ENCODE measurements around the gene LONRF2. TPM values are rescaled to one million over a fixed set of nuclear protein-coding genes. Genes with fewer than 3 reads are reported as not detected.

Gene LONRF2
- total RNA-seq, 1 experiment from 2014 or later: not detected

DNA sequence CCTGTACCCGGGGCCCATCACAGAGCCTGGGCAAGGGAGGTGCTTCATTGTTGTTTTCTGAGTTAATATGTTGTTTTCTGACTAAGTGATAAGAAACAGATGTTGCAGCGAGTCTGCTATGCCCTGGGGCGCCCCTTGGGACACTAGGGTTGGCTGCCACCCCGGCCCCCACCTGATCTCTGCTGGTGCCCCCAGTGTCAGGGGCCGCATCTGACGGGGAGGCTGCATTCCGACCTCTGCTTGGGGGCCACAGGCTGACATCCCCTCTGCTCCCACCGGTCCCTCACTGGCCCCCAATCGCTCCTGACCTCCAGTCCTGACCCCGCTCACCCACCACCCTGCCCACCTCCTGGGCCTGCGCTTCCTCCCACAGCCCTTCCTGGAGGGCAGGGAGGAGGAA, 65.9 kb downstream of the LONRF2 start:
- H3K36me3 Mint-ChIP-seq (ENCODE audit: insufficient read depth, unreplicated experiment): no peaks in the 10 kb centered on the region
- ChIA-PET POLR2A (no interaction called here), CTCF (interaction anchor here (15.9 kb wide), 1 partner anchor 128 kb away, joined by 521 read pairs; no protein-coding TSS in a partner anchor)
- no peaks in the 10 kb centered on the region for H3K9me3 Mint-ChIP-seq (ENCODE audit: unreplicated experiment)
- TF ChIP-seq, protein P1, sequence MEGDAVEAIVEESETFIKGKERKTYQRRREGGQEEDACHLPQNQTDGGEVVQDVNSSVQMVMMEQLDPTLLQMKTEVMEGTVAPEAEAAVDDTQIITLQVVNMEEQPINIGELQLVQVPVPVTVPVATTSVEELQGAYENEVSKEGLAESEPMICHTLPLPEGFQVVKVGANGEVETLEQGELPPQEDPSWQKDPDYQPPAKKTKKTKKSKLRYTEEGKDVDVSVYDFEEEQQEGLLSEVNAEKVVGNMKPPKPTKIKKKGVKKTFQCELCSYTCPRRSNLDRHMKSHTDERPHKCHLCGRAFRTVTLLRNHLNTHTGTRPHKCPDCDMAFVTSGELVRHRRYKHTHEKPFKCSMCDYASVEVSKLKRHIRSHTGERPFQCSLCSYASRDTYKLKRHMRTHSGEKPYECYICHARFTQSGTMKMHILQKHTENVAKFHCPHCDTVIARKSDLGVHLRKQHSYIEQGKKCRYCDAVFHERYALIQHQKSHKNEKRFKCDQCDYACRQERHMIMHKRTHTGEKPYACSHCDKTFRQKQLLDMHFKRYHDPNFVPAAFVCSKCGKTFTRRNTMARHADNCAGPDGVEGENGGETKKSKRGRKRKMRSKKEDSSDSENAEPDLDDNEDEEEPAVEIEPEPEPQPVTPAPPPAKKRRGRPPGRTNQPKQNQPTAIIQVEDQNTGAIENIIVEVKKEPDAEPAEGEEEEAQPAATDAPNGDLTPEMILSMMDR (IDR thresholded peaks at IDR 0.05; ENCODE audit: unreplicated experiment): no peak
- BruUV-seq (replicated peaks): no TSS peak
- no peak for DNase-seq (ENCODE audit: unreplicated experiment)
- H3K27ac Mint-ChIP-seq (ENCODE audit: low read depth, unreplicated experiment): no peak overlapping the region
- intact Hi-C loops (cut with micrococcal nuclease): no loop called here
- H3K4me3 Mint-ChIP-seq (ENCODE audit: unreplicated experiment): no peak overlapping the region
- peaks cover 5% of the 10 kb centered on the region for H3K4me1 Mint-ChIP-seq (ENCODE audit: insufficient read depth, unreplicated experiment)
- no peaks in the 10 kb centered on the region for H3K27me3 Mint-ChIP-seq (ENCODE audit: insufficient read depth, unreplicated experiment)

DNA sequence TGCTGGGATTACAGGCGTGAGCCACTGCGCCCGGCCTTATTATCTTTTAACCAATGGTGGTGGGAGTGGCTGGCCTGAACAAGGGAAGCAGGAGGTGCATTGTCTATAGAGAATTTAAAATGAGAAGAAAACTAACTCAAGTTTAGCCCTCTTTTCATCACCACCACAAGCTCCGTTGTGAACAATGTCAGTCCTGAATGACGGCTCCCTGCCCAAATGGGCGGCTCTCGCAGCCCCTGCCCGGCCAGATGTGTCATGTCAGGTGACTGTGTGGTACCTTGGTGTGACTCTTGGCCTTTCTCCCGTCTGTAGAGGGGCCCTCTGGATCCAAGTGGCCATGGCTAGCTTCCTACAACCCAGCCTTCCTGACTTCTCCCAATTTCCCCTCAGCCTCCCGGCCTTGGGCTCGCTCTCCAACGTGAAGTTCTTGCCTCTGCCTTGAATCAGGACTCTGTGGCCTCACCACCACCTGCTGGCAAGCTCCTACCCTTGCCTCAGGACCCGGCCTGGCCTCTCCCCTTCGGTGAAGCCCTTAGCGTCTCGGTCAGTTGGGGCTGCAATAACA, 67.6 kb downstream of the LONRF2 start:
- Mint-ChIP-seq H3K36me3 (ENCODE audit: insufficient read depth, unreplicated experiment) (no peaks in the 10 kb centered on the region), H3K9me3 (ENCODE audit: unreplicated experiment) (no peaks in the 10 kb centered on the region), H3K4me3 (ENCODE audit: unreplicated experiment) (no peak overlapping the region), H3K4me1 (ENCODE audit: insufficient read depth, unreplicated experiment) (peaks cover 5% of the 10 kb centered on the region), H3K27me3 (ENCODE audit: insufficient read depth, unreplicated experiment) (peaks cover 7% of the 10 kb centered on the region), H3K27ac (ENCODE audit: low read depth, unreplicated experiment) (no peak overlapping the region)
- ChIA-PET POLR2A (interaction anchor here (0.6 kb wide), 1 partner anchor 14 kb away, joined by 3 read pairs; no protein-coding TSS in a partner anchor), CTCF (interaction anchor here (0.6 to 1.2 kb wide), 2 partner anchors 179 to 1114 kb away, joined by 3 to 4 read pairs; no protein-coding TSS in a partner anchor)
- no TSS peak for BruUV-seq (replicated peaks)
- TF ChIP-seq, protein P1 (IDR thresholded peaks at IDR 0.05; ENCODE audit: unreplicated experiment): no peak
- no peak for DNase-seq (ENCODE audit: unreplicated experiment)
- intact Hi-C loops (cut with micrococcal nuclease): no loop called here

DNA sequence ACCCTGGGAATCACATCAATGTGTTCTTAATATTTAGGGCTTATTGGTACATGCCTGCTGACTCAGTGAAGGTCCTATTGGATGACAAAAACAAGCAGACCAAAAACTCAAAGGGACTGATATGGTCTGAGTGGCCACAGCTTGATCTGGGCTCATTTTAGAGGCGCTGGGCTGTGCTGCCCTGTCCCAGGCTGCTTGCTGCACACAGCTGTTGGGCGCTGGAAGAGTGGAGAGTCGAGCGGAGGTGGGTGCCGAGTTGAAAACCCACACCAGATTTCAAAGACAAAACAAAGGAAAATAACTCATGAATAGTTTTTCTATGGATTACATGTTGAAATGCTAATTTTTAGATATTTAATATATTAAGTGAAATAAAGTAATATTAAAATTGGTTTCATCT, 68.5 kb downstream of the LONRF2 start:
- Mint-ChIP-seq H3K27ac (ENCODE audit: low read depth, unreplicated experiment) (no peak overlapping the region), H3K36me3 (ENCODE audit: insufficient read depth, unreplicated experiment) (no peaks in the 10 kb centered on the region), H3K9me3 (ENCODE audit: unreplicated experiment) (no peaks in the 10 kb centered on the region), H3K27me3 (ENCODE audit: insufficient read depth, unreplicated experiment) (peaks cover 10% of the 10 kb centered on the region), H3K4me3 (ENCODE audit: unreplicated experiment) (no peak overlapping the region), H3K4me1 (ENCODE audit: insufficient read depth, unreplicated experiment) (peaks cover 5% of the 10 kb centered on the region)
- DNase-seq (ENCODE audit: unreplicated experiment): no peak
- intact Hi-C loops (cut with micrococcal nuclease): no loop called here
- ChIA-PET CTCF (interaction anchor here (0.7 to 3.4 kb wide), 2 partner anchors 9 kb away, joined by 4 to 22 read pairs; no protein-coding TSS in a partner anchor), POLR2A (interaction anchor here (0.5 kb wide), 1 partner anchor 1088 kb away, joined by 3 read pairs; no protein-coding TSS in a partner anchor)
- no TSS peak for BruUV-seq (replicated peaks)
- TF ChIP-seq, protein P1 (IDR thresholded peaks at IDR 0.05; ENCODE audit: unreplicated experiment): no peak

DNA sequence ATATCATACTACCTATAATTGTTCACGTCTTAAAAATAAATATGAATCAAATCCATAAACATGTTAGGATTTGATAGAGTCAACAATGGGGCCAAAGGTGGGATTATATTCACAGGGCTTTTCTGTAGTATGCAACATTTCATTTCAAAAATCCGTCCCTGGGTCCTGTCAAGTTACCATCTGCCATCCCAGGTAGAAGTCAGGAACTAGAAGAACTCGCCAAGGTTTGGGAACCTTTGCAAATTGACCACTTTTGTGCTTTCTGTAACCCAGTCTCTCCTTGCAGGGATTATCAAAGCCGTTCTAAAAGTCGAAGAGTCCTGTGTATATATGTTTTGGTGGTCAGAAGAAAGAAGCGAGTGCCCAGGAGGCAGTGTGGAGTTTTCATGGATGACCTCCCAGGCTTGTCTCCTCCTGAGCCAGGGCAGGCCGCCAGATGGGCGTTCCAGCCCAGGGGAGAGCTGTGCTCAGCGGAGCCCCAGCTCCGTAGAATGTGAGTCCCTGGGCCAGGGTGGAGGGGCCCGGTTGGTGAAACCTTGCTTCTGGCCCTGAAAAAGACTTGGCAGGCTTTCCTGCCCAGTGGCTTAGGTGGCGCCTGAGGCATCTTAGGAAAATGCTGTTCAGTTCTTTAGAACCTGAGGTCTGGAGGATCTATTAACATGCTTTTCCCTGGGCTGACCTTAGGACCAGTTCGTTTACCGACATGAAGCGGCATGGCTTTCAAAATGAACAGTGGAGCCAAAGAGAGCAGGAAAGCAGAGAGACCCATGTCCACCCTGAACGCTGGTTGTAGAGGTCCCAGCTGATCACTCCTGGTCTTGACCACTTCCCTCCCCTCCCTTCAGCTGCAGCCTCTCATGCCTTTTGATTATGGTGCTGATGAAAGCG, 69.2 kb downstream of the LONRF2 start:
- Mint-ChIP-seq H3K36me3 (ENCODE audit: insufficient read depth, unreplicated experiment) (no peaks in the 10 kb centered on the region), H3K27me3 (ENCODE audit: insufficient read depth, unreplicated experiment) (peaks cover 10% of the 10 kb centered on the region)

More for the DNA sequence above, 69.2 kb downstream of the LONRF2 start:
- DNase-seq (ENCODE audit: unreplicated experiment): no peak
- H3K4me3 Mint-ChIP-seq (ENCODE audit: unreplicated experiment): no peak overlapping the region
- BruUV-seq (replicated peaks): no TSS peak
- TF ChIP-seq, protein P1 (IDR thresholded peaks at IDR 0.05; ENCODE audit: unreplicated experiment): no peak
- ChIA-PET CTCF (interaction anchor here (0.7 to 3.4 kb wide), 3 partner anchors 8 to 1125 kb away, joined by 3 to 22 read pairs (median 4); no protein-coding TSS in a partner anchor), POLR2A (interaction anchor here (0.5 kb wide), 1 partner anchor 1089 kb away, joined by 3 read pairs; no protein-coding TSS in a partner anchor)
- peaks cover 1% of the 10 kb centered on the region for H3K4me1 Mint-ChIP-seq (ENCODE audit: insufficient read depth, unreplicated experiment)
- no peak overlapping the region for H3K27ac Mint-ChIP-seq (ENCODE audit: low read depth, unreplicated experiment)
- intact Hi-C loops (cut with micrococcal nuclease): no loop called here
- H3K9me3 Mint-ChIP-seq (ENCODE audit: unreplicated experiment): no peaks in the 10 kb centered on the region

Measured in MCF 10A (cell line).